NB4 (cell line): Measurements from ENCODE around the gene C16orf92.

Experiments used
- DNase-seq: peaks from one replicate; pipeline ENCODE4 v3.0.0; 2010; ENCODE audit warnings: low read depth
- H3K4me3 ChIP-seq: one replicate; pipeline ENCODE4 v1.5.1; 2011; ENCODE audit warnings: mild to moderate bottlenecking, low read depth, low read length, moderate library complexity
- CTCF ChIP-seq: IDR thresholded peaks from one replicate; pipeline ENCODE4 v1.5.1; 2012; ENCODE audit warnings: low read depth, low read length
- MAX ChIP-seq: IDR thresholded peaks from 2 replicates; pipeline ENCODE4 v1.6.1; 2011; ENCODE audit warnings: low read depth, low read length
- MYC ChIP-seq: IDR thresholded peaks from 2 replicates; pipeline ENCODE4 v1.6.1; 2011; ENCODE audit warnings: low read depth, low read length
- POLR2A ChIP-seq: IDR thresholded peaks from 2 replicates; pipeline ENCODE4 v1.6.1; 2011; ENCODE audit warnings: mild to moderate bottlenecking; ENCODE audit not compliant: insufficient read length; ENCODE audit errors: extremely low read depth

The C16orf92 gene

GRCh38 chr16:30069611-30070462 is 46.8 kb downstream of the C16orf92 start:
- peak; percentile 56 for DNase-seq
- no peak overlapping the region for H3K4me3 ChIP-seq
- TF ChIP-seq MAX: no peak

GRCh38 chr16:30070490-30070889 is 47.5 kb downstream of the C16orf92 start:
- TF ChIP-seq POLR2A (no peak), MAX (no peak), CTCF (no peak), MYC (no peak)
- no peak overlapping the region for H3K4me3 ChIP-seq
- no peak for DNase-seq
